ENCODE data around the gene NUP98.
"Not testable (repeated sequence)": the region's sequence is repeated elsewhere in the genome, so short reads cannot be mapped to it uniquely, and the experiment has no call there.

Gene NUP98

DNA sequence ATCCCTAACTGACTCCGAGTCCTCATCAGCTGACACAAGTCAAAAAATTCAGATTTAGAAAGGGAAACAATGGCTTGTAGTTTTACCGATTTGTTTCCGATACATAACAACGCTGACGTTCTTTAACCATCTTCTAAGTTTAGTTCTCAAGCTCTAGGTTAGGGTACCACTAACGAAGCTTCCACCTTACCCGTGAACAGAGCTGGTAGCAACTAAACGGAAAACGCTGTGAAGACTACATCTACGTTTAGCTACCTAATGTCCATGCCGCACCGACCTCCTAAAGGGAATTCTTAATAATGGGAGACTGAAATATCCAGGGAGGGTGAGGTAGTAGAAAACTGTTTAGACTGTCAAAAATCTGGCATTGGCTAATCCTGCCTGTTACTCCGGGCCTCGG, 1.0 kb downstream of the NUP98 start:
- peak; percentile 29 for DNase-seq

DNA sequence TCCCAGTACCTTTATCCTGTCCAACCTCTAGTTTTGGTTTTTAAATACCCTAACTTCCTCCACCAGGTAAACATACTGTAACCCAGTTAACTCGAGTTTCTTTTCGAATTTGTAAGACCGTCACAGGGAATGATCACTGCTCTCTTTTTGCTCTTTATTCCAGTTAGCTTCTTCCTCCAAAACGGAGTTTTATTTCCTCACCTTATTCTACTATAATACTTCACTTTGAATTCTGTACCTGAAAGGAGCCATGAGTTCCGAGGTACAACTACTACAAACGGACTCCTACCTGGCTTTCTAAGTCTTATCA, 1.4 kb downstream of the NUP98 start:
- no peak for DNase-seq

DNA sequence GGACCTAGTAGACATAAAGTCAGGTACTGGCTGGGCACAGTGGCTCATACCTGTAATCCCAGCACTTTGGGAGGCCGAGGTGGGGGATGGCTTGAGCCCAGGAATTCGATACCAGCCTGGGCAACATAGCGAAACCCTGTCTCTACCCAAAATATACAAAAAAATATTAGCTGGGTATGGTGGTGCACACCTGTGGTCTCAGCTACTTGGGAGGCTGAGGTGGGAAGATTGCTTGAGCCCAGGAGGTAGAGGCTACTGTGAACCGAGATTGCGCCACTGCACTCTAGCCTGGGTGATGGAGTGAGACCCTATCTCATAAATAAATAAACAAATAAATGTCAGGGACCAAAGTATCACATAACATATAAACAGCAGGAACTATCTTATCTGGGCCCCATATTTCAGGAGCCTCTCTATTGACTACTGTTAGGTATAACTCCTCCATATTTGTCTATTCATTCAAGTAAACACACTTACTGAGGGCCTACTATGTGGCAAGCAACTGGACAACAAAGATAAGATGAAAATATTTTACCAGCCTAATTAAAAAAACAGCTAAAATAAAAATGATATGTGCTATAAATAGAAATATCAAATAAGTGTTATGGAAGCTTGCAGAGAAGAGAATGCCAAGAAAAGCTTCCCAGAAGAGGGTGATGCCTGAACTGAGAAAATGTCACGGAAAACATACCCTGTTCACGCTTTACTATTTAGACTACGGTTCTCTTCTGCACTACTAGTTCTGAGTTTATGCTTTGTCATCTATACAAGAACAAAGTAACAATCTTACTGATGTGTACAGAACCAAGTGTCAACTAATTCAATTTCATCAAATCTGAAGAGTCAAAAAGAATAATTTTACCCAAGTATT, 2.0 kb downstream of the NUP98 start:
- no peak for DNase-seq

DNA sequence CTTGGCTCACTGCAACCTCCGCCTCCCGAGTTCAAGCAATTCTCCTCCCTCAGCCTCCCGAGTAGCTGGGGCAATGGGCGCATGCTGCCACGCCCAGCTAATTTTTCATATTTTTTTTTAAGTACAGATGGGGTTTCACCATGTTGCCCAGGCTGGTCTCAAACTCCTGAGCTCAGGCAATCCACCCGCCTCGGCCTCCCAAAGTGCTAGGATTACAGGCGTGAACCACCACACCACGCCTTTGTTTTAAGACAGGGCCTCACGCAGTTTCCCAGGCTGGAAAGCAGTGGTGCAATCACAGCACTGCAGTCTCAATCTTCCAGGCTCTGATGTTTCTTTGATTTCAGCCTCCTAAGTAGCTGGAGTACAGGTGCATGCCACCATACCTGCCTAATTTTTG, 3.0 kb downstream of the NUP98 start:
- not testable (repeated sequence) for DNase-seq

DNA sequence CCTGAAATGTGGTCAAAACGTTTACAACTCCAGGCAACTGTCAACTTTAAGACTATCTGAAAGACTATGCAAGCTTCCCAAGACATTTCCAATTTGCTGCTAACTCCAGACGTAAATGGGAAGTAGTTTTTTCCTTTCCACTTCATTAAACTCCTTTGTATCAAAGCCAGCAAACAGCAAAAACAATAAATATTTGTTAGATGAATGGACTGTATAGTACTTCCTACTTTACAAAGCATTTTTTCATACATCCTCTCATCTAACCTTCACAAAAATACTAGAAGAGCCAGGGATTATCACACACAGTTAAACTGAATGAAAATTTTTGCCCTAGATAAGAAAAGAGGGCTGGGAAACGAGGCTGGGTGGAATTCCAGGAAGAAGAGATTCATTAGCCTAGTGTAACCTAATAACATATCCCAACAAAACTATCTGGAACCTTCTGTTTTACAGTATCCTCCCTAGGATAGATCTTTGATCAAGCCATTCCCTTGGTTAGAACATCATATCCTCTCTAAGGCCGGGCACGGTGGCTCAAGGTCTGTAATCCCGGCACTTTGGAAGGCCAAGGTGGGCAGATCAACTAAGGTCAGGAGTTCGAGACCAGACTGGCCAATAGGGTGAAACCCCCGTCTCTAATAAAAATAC, 10.4 kb downstream of the NUP98 start:
- no peak for DNase-seq

- DNase-seq: no peak
Observed at GRCh38 chr11:3783611-3784010, 13.7 kb downstream of the NUP98 start.

DNA sequence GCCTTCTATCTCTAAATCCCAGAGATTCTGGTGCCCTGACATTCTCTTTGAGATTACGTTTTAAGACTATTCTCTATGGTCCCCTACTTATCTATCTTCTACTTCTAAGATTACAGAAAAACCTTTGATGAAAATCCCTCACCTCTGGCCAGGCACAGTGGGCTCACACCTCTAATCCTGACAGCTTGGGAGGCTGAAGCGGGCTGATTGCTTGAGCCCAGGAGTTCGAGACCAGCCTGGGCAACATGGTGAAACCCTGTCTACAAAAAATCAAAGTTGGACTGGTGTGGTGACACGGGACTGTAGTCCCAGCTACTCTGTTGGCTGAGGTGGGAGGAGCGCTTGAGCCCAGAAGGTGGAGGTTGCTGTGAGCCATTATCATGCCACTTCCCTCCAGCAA, 14.4 kb downstream of the NUP98 start:
- DNase-seq: no peak

- no peak for DNase-seq
Observed at GRCh38 chr11:3781423-3781822, 15.9 kb downstream of the NUP98 start.

DNA sequence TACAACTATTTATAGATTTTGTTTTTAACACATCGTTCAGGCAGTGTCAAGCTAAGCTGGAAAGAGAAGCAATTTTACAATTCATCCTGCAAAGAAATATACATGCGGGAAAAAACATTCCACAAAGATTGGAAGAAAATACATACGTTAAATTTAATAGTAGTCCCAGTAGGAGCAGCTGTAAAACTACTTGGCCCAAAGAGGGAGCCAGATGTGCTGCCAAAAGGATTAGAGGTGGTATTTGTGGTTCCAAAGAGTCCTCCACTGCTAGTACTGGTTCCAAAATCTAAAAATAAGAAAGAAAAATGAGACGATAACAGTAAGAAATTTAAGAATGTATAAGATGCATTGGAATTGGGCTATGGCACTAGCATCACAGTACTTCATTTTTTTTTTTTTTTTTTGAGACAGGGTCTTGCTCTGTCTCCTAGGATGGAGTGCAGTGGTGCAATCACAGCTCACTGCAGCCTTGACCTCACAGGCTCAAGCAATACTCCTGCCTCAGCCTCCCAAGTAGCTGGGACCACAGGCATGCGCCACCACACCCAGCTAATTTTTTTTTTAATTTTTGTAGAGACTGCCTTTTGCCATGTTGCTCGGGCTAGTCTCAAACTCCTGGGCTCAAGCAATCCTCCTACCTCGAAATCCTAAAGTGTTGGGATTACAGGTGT, 21.5 kb downstream of the NUP98 start:
- DNase-seq: no peak

- no peak for DNase-seq
Observed at GRCh38 chr11:3773180-3773579, 24.2 kb downstream of the NUP98 start.

- no peak for DNase-seq
Observed at GRCh38 chr11:3767536-3767935, 29.8 kb downstream of the NUP98 start.

DNA sequence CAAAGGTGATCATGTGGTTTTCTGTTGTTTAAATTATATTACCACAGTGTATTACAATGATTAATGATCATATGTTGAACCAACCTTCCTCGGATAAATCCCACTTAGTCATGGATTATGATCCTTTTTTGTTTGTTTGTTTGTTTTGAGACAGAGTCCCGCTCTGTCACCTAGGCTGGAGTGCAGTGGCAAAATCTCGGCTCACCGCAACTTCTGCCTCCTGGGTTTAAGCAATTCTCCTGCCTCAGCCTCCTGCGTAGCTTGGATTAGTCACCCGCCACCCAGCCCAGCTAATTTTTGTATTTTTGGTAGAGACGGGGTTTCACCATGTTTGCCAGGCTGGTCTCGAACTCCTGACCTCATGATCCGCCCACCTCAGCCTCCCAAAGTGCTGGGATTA, 30.5 kb downstream of the NUP98 start:
- DNase-seq: not testable (repeated sequence)

- no peak for DNase-seq
Observed at GRCh38 chr11:3764266-3764665, 33.1 kb downstream of the NUP98 start.

DNA sequence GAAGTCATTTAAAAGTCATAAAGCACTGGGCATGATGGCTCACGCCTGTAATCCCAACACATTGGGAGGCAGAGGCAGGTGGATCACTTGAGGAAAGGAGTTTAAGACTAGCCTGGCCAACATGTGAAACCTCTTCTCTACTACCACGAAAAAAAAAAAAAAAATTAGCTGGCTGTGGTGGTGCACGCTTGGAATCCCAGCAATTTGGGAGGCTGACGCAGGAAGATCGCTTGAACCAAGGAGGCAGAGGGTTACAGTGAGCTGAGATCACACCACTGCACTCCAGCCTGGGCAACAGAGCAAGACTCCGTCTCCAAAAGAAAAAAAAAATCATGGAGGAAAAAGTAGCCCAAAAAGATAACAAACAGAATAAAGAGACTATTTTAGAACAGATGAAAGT, 42.2 kb downstream of the NUP98 start:
- no peak for DNase-seq

DNA sequence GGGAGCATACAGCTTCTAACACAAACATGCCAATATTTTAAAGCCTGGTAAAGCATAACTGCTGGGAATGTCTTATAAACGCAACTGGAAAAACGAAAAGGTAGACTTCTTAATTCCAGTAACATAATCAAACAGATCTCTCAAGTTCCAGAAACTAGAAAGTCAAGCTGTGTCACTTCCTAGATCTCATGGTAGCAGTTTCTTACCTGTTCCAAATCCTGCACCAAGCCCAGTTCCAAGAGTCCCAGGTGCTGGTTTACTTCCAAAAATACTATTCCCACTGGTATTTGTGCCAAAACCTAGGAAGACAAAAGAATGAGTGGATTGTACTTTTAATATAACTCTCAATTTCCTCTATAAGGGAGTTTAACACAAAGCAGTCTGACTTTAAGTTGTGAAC, 44.2 kb downstream of the NUP98 start:
- DNase-seq: no peak

DNA sequence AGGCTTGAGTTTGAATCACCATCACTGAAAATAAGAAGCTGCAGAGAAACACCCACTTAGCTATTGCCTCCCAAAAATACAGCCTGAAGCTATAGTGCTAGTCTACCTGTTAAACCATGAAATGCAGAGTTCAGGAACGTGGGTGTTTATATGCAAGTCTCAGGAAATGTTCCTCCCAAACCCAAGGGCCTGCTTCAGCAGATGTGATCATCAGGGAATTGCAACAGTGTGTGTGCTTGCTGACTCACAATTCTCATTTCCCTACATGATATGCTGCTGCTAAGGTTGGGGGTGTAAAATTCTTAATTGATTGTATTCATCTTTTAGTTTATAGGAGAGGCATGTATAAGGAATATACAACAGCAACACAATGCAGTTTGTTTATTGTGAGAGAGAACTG, 49.6 kb downstream of the NUP98 start:
- DNase-seq: peak; percentile 17

GRCh38 chr11:3745161-3745560, 52.2 kb downstream of the NUP98 start:
- DNase-seq: peak; percentile 89

GRCh38 chr11:3738723-3739122, 58.6 kb downstream of the NUP98 start:
- no peak for DNase-seq

- no peak for DNase-seq
Observed at GRCh38 chr11:3738241-3738640, 59.1 kb downstream of the NUP98 start.

DNA sequence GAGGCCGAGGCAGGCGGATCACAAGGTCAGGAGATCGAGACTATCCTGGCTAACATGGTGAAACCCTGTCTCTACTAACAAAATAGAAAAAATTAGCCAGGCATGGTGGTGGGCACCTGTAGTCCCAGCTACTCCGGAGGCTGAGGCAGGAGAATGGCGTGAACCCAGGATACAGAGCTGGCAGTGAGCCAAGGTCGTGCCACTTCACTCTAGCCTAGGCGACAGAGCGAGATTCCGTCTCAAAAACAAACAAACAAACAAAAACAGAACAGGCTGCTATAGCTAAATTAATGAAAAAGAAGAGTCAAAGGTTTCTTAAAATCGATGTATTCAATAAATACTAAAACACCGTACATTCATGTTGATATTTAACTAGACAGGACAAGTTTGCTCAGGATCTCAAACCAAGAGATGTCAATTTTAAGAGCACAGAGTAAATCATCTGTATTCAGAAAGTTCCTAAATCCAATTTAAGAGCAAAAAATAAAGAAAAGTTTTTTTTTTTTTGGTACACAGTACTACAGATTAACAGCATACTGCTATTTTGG, 59.9 kb downstream of the NUP98 start:
- DNase-seq: no peak

DNA sequence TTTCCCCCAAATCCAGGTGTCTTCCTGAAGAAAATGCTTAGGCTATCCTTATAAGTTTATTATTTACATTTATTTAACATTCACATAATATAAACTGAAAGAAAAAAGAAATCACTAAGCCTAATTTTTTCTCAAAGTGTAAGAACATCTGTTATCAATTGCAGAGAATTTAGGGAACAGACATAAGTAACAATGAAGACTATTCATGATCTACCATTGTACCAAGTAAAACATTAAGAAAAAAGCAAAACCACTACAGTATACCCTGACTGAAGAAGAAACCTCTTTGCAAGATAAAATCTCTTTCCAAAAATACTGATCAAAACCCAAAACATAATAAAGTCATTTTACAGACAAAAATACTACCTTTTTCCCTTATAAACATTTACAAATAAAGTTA, 60.5 kb downstream of the NUP98 start:
- no peak for DNase-seq

DNA sequence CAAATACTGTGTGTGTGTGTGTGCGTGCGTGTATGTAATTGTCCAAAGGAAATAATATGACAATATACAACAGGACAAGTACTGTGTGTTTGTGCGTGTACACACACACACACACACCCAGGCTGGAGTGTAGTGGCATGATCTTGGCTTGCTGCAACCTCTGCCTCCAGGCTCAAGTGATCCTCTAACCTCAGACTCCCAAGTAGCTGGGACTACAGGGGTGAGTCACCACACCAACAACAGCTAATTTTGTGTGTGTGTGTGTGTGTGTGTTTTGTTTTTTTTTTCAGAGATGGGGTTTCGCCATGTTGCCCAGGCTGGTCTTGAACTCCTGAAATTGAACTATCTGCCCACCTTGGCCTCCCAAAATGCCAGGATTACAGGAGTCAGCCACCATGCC, 61.5 kb downstream of the NUP98 start:
- DNase-seq: no peak

DNA sequence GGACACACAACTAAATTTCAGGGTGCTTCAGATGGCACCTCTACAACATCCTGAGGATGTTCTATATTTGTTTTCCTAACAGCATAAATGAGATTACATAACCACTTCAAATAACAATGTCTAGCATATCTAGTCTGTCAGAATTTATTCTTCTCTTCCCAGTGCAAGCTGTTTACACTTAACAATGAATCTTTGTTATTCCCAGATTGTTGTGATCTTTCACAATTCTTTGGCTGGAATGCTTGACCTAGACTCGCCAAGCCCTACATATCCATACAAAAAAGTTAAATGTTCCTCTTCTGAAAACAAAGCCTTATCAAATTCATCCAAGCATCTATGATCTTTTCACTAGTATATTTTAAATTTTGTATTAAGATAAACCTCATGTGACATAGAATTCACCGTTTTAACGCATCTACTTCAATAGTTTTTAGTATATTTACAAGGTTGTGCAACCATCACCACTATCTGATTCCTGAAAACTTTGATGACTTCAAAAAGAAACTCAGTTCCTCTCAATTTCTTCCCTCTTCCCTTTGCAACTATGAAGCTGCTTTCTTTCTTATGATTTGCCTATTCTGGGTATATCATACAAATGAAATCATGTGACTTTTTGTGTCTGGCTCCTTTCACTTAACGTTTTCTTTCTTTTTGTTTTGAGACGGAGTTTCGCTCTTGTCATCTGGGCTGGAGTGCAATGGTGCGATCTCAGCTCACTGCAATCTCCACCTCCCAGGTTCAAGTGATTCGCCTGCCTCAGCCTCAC, 64.5 kb downstream of the NUP98 start:
- no peak for DNase-seq

Measured in DMS53 (cell line).